WI38 (cell line): ENCODE measurements around the gene EGFL8.

Source experiments
- H3K4me3 ChIP-seq: 2 replicates; pipeline ENCODE4 v1.5.1; 2011; ENCODE audit warnings: low read depth, mild to moderate bottlenecking, control low read depth, low read length
- CTCF ChIP-seq: IDR thresholded peaks from 2 replicates; pipeline ENCODE4 v1.5.1; 2012; ENCODE audit warnings: low read depth, mild to moderate bottlenecking, control low read depth, low read length

EGFL8 gene

GRCh38 chr6:32123681-32124080 lies 40.7 kb upstream of the EGFL8 start:
- no peak overlapping the region for H3K4me3 ChIP-seq
- TF ChIP-seq CTCF: no peak

GRCh38 chr6:32126880-32127279 lies 37.5 kb upstream of the EGFL8 start:
- no peak for TF ChIP-seq CTCF
- peak overlapping the region; percentile 100 for H3K4me3 ChIP-seq

- H3K4me3 ChIP-seq: peak overlapping the region; percentile 100
- TF ChIP-seq CTCF: no peak
Observed at GRCh38 chr6:32127409-32127716, 37.0 kb upstream of the EGFL8 start.

GRCh38 chr6:32127717-32128592 lies 36.4 kb upstream of the EGFL8 start, which contains the start of gene ATF6B:
TSS of gene ATF6B (minus strand) at chr6:32128246. CDS start at chr6:32128207, 39 bp downstream.
- TF ChIP-seq CTCF: no peak
- peak within 1 kb of the TSS; percentile 100 for H3K4me3 ChIP-seq

DNA sequence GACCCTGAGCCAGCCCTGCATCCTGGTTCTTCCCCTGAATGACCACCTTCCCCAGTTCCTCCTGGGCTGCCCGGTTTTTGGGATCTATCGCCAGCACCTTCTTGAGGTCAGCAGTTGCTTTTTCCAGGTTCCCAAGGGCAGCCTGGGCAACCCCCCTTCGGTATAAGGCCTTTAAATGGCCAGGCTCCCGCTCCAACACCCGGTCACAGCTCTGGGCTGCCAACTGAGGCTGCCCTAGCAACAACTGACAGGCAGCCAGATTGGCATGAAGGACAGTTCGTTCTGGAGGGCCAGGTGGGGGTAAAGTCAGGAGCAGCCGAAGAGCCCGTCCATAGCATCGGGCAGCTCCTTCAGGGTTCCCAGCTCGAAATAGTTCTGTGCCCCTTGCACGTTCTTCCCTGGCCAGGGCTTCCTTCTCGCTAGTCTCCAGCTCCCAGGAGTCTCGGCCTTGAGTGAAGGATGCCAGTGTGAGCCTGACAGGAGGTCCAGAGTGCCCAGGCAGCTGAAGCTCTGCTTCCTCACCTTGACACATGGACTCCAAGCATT lies 35.6 kb upstream of the EGFL8 start:
- TF ChIP-seq CTCF: no peak
- H3K4me3 ChIP-seq: peak overlapping the region; percentile 74; the same call in 1 of the 2 replicates

GRCh38 chr6:32129297-32130088 lies 34.9 kb upstream of the EGFL8 start:
- peak overlapping the region; percentile 74 for H3K4me3 ChIP-seq
- no peak for TF ChIP-seq CTCF
